ENCODE results near the gene CHID1.

CHID1 gene

DNA sequence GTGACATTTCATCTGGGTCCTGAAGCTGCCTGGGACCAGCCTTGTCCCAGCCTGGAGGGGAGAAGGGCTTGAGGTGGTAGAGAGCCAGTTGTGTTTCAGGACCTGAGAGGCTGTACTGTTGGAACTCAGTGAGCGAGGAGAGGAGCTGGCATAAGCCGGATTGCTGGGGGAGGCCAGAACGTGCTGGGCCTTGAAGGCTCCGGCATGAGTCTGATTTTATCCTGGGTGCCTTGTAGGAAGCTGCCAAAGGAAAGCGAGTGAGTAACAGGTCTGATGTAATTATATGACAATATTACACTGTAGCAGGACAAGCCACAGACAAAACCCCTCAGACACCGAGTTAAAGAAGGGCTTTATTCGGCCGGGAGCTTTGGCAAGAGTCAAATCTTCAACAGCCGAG is 32.2 kb upstream of the CHID1 start:
- Histone ChIP-seq H3K79me2 (ENCODE audit: insufficient read depth, low read length) (peaks cover 63% of the 10 kb centered on the region), H3K4me3 (ENCODE audit: insufficient read depth, low read length, poor library complexity, severe bottlenecking) (no peak overlapping the region), H4K20me1 (ENCODE audit: low read depth, low read length) (no peaks in the 10 kb centered on the region; the same call in 1 of the 2 replicates), H3F3A (ENCODE audit: insufficient read depth) (no peaks in the 10 kb centered on the region), H3K4me2 (ENCODE audit: low read depth, low read length, poor library complexity, severe bottlenecking) (no peak overlapping the region), H3K27me3 (ENCODE audit: low read length) (no peaks in the 10 kb centered on the region), H3K36me3 (ENCODE audit: low read length) (no peaks in the 10 kb centered on the region), H3K9me3 (ENCODE audit: insufficient read depth, low read length) (no peaks in the 10 kb centered on the region), H3K27ac (ENCODE audit: low read depth, low read length) (no peak overlapping the region), H3K9me2 (replicated peaks; ENCODE audit: insufficient read depth, low read length) (no peaks in the 10 kb centered on the region), H3K9ac (ENCODE audit: low read length) (no peak overlapping the region), H2AFZ (ENCODE audit: low read depth, low read length, severe bottlenecking) (no peak overlapping the region)
- TF ChIP-seq, protein P1, sequence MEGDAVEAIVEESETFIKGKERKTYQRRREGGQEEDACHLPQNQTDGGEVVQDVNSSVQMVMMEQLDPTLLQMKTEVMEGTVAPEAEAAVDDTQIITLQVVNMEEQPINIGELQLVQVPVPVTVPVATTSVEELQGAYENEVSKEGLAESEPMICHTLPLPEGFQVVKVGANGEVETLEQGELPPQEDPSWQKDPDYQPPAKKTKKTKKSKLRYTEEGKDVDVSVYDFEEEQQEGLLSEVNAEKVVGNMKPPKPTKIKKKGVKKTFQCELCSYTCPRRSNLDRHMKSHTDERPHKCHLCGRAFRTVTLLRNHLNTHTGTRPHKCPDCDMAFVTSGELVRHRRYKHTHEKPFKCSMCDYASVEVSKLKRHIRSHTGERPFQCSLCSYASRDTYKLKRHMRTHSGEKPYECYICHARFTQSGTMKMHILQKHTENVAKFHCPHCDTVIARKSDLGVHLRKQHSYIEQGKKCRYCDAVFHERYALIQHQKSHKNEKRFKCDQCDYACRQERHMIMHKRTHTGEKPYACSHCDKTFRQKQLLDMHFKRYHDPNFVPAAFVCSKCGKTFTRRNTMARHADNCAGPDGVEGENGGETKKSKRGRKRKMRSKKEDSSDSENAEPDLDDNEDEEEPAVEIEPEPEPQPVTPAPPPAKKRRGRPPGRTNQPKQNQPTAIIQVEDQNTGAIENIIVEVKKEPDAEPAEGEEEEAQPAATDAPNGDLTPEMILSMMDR (IDR thresholded peaks at IDR 0.05; ENCODE audit: insufficient read depth, low read length, poor library complexity, severe bottlenecking) = no peak
- TF ChIP-seq EZH2phosphoT487 (conservative IDR thresholded peaks at IDR 0.05; ENCODE audit: low read length) = no peak

DNA sequence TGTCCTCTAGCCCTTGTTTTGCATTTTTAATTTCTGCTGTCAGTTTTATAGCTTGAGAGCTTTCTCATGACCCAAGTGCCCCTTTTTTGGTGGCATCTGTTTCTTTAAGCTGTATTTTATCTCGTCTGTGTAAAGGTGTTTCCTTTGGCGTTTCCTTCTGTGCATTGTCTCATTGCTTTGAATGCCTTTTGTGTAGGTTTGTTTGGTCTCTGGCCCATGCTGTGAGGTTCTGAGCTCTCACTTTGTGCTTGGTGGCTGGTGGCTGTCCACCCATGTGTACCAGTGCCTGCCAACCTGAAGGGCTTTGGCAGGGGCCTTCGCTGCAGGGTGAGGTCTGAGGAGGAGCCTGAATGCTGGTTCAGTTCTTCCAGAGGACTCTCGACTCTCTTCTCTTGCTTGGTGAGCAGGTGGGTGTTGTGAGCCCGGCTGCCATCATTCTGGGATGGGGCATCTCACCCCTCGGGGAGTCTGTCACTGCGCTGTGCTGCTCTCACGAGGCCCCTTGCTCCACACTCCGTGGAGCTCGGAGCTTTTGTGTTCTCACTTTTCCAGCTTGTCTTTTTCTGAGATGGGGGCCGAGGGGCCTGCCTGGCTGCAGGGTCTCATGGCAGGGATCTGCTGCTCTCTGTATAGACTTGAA is 30.0 kb upstream of the CHID1 start:
- no peaks in the 10 kb centered on the region for H3F3A ChIP-seq (ENCODE audit: insufficient read depth)
- peaks cover 78% of the 10 kb centered on the region for H3K79me2 ChIP-seq (ENCODE audit: insufficient read depth, low read length)
- no peak overlapping the region for H3K4me2 ChIP-seq (ENCODE audit: low read depth, low read length, poor library complexity, severe bottlenecking)
- no peaks in the 10 kb centered on the region for H3K36me3 ChIP-seq (ENCODE audit: low read length)
- no peak overlapping the region for H3K4me3 ChIP-seq (ENCODE audit: insufficient read depth, low read length, poor library complexity, severe bottlenecking)
- H2AFZ ChIP-seq (ENCODE audit: low read depth, low read length, severe bottlenecking) = no peak overlapping the region
- TF ChIP-seq, protein P1 (IDR thresholded peaks at IDR 0.05; ENCODE audit: insufficient read depth, low read length, poor library complexity, severe bottlenecking) = no peak
- TF ChIP-seq EZH2phosphoT487 (conservative IDR thresholded peaks at IDR 0.05; ENCODE audit: low read length) = no peak
- no peak overlapping the region for H3K27ac ChIP-seq (ENCODE audit: low read depth, low read length)
- no peaks in the 10 kb centered on the region for H3K27me3 ChIP-seq (ENCODE audit: low read length)
- H3K9ac ChIP-seq (ENCODE audit: low read length) = no peak overlapping the region
- no peaks in the 10 kb centered on the region; the same call in 1 of the 2 replicates for H4K20me1 ChIP-seq (ENCODE audit: low read depth, low read length)
- H3K9me2 ChIP-seq (replicated peaks; ENCODE audit: insufficient read depth, low read length) = no peaks in the 10 kb centered on the region
- H3K9me3 ChIP-seq (ENCODE audit: insufficient read depth, low read length) = no peaks in the 10 kb centered on the region

DNA sequence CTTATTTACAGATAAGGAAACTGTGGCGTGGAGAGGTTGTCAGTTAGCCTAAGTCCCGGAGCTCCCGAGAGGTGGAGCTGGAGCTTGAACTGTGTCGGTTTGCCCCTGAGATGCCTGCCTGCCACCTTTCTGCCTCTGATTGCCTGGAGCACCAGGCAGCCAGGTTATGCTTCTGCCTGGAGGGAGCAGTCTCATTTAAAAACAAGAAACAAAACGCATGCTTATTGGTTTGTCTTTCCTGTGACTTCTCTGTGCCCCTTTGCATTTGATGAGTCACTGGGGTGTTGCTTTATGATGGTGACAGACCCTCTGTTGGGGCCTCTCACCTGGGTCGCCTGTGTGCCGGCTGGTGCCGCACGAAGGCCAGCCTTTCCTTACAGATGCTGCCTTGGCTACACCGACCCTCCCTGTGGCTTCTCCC is 27.2 kb upstream of the CHID1 start:
- Histone ChIP-seq H3K4me2 (ENCODE audit: low read depth, low read length, poor library complexity, severe bottlenecking) (no peak overlapping the region), H3K9me3 (ENCODE audit: insufficient read depth, low read length) (no peaks in the 10 kb centered on the region), H2AFZ (ENCODE audit: low read depth, low read length, severe bottlenecking) (no peak overlapping the region), H3K9me2 (replicated peaks; ENCODE audit: insufficient read depth, low read length) (no peaks in the 10 kb centered on the region), H3K27ac (ENCODE audit: low read depth, low read length) (no peak overlapping the region), H3K27me3 (ENCODE audit: low read length) (no peaks in the 10 kb centered on the region), H4K20me1 (ENCODE audit: low read depth, low read length) (no peaks in the 10 kb centered on the region; the same call in 1 of the 2 replicates), H3K79me2 (ENCODE audit: insufficient read depth, low read length) (peaks cover 94% of the 10 kb centered on the region), H3K36me3 (ENCODE audit: low read length) (no peaks in the 10 kb centered on the region), H3K9ac (ENCODE audit: low read length) (no peak overlapping the region), H3K4me3 (ENCODE audit: insufficient read depth, low read length, poor library complexity, severe bottlenecking) (no peak overlapping the region), H3F3A (ENCODE audit: insufficient read depth) (no peaks in the 10 kb centered on the region)
- TF ChIP-seq, protein P1 (IDR thresholded peaks at IDR 0.05; ENCODE audit: insufficient read depth, low read length, poor library complexity, severe bottlenecking) = no peak
- TF ChIP-seq EZH2phosphoT487 (conservative IDR thresholded peaks at IDR 0.05; ENCODE audit: low read length) = no peak
